GM10266 (cell line): ENCODE results near the gene UCHL1.

ENCODE experiments used
- DNase-seq: peaks from one replicate; pipeline ENCODE4 v3.0.0; 2012; ENCODE audit errors: extremely low spot score
- TF ChIP-seq, protein P1 (sequence below): IDR thresholded peaks from 2 replicates; pipeline ENCODE4 v1.5.1; 2012; ENCODE audit warnings: mild to moderate bottlenecking, low read depth; ENCODE audit not compliant: control insufficient read depth, insufficient read depth; ENCODE audit errors: missing control alignments

UCHL1 gene

DNA sequence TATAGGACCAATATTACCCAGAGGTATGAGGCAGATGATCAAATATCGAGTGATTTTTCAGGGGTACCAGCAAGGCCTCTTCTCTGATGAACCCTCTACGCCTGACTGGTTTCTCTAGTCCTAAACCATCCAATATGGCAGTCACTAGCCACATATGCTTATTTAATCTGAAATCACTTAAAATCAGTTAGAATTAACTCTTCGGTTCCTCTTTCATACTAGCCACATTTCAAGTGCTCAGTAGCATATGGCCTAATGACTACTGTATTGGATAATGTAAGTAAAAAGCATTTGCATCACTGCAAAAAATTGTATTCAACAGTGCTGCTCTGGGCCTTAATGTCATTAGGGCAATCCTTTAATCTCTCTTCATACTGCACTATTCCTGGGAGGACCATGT, 38.0 kb upstream of the UCHL1 start:
- TF ChIP-seq, protein P1, sequence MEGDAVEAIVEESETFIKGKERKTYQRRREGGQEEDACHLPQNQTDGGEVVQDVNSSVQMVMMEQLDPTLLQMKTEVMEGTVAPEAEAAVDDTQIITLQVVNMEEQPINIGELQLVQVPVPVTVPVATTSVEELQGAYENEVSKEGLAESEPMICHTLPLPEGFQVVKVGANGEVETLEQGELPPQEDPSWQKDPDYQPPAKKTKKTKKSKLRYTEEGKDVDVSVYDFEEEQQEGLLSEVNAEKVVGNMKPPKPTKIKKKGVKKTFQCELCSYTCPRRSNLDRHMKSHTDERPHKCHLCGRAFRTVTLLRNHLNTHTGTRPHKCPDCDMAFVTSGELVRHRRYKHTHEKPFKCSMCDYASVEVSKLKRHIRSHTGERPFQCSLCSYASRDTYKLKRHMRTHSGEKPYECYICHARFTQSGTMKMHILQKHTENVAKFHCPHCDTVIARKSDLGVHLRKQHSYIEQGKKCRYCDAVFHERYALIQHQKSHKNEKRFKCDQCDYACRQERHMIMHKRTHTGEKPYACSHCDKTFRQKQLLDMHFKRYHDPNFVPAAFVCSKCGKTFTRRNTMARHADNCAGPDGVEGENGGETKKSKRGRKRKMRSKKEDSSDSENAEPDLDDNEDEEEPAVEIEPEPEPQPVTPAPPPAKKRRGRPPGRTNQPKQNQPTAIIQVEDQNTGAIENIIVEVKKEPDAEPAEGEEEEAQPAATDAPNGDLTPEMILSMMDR: no peak
- DNase-seq: no peak

DNA sequence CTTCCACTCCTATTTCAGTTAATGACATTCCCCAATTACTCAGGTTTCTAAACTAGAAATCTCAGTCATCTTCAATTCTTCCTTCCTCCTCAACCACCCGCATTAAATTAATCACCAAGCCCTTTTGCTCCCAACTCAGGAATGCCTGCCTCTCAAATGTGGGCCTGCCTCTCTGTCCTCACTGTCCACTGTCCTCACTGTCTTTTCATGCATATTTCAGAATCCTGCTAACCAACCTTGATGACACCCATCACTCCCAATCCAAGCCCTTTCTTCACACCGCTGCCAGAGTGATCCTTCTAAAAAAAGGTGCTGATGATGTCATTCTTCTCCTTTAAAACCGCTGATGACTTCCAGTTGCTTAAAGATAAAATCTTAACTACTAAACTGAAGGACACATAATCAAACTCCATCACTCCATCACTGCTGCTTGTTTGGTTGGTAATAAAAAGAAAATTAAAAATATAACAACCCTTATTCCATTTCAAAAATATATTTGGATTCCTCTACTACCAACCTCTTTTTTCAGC, 37.2 kb upstream of the UCHL1 start:
- DNase-seq: no peak
- TF ChIP-seq, protein P1: no peak

- no peak for DNase-seq
- TF ChIP-seq, protein P1: no peak
Measured at GRCh38 chr4:41221850-41222645, 34.7 kb upstream of the UCHL1 start.

GRCh38 chr4:41227902-41228301, 28.8 kb upstream of the UCHL1 start:
- TF ChIP-seq, protein P1: no peak
- no peak for DNase-seq

DNA sequence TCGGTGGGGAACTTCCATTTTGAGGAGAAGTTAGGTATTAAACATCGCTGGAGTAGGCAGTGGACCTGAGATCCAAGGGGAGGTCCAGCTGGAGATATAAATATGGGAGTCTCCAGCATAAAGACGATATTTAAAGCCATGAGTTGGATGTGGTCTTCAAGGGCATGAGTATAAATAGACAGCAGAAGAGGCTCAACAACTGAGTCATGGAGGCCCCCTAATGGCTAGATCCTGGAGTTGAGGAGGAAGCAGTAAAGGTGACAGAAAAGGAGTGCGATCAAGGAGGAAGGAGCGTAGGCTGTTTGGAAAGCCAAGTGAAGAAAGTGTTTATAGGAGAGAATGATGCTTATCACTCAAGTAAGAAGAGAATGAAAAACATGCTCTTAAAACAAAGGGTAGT, 24.3 kb upstream of the UCHL1 start:
- no peak for DNase-seq
- TF ChIP-seq, protein P1: peak; percentile 15

GRCh38 chr4:41232856-41233255, 23.9 kb upstream of the UCHL1 start:
- DNase-seq: no peak
- TF ChIP-seq, protein P1: no peak

DNA sequence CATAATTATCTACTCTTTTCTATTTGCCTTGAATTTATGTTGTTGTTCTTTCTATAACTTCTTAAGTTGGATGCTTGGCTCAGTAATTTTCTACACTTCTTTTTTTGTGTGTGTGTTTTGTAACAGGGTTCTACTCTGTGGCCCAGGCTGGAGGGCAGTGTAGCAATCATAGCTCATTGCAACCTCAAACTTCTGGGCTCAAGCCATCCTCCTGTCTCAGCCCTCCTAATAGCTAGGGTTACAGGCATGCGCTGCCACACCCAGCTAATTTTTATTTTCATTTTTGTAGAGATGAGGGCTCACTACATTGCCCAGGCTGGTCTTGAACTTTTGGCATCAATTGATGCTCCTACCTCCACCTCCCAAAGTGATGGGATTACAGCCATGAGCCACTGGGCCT, 20.7 kb upstream of the UCHL1 start:
- TF ChIP-seq, protein P1: no peak
- no peak for DNase-seq
